ENCODE results near the gene METTL18. TPM values are rescaled to one million over a fixed set of nuclear protein-coding genes. Genes with fewer than 3 reads are reported as not detected.

The METTL18 gene
- polyA plus RNA-seq, 1 experiment: 1.4 TPM

DNA sequence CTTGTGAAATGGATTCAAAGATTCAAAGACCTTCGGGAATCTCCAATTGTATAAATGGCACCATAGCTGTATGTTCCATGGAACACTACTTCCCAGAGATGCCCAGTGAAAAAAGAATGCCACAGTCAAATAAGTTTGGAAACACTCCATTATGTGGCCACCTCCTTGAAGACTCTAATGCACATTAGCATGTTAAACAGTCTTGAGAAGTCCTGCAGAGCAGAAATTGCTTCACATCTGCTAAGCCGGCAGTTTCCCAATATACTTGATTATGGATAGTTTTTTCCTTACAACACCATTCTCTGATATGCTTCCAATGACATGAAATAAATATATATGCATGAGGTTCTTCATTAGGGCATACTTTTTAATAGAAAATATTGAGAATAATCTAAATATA, 48.2 kb downstream of the METTL18 start:
- H3K36me3 ChIP-seq (ENCODE audit: control insufficient read depth, insufficient read depth, low read length): no peaks in the 10 kb centered on the region
- CTCF ChIA-PET: no interaction called here
- TF ChIP-seq, protein P1, sequence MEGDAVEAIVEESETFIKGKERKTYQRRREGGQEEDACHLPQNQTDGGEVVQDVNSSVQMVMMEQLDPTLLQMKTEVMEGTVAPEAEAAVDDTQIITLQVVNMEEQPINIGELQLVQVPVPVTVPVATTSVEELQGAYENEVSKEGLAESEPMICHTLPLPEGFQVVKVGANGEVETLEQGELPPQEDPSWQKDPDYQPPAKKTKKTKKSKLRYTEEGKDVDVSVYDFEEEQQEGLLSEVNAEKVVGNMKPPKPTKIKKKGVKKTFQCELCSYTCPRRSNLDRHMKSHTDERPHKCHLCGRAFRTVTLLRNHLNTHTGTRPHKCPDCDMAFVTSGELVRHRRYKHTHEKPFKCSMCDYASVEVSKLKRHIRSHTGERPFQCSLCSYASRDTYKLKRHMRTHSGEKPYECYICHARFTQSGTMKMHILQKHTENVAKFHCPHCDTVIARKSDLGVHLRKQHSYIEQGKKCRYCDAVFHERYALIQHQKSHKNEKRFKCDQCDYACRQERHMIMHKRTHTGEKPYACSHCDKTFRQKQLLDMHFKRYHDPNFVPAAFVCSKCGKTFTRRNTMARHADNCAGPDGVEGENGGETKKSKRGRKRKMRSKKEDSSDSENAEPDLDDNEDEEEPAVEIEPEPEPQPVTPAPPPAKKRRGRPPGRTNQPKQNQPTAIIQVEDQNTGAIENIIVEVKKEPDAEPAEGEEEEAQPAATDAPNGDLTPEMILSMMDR (IDR thresholded peaks at IDR 0.05; ENCODE audit: insufficient read depth, low read depth, low read length): no peak
- H3K4me3 ChIP-seq (ENCODE audit: low read depth, low read length): no peak overlapping the region
- H3K27me3 ChIP-seq (ENCODE audit: control insufficient read depth, insufficient read depth, low read length): peaks cover 1% of the 10 kb centered on the region; the same call in 1 of the 2 replicates
- POLR2A ChIA-PET: no interaction called here
- no peak for DNase-seq (ENCODE audit: low read depth)

- no peak overlapping the region for H3K4me3 ChIP-seq (ENCODE audit: low read depth, low read length)
- H3K27me3 ChIP-seq (ENCODE audit: control insufficient read depth, insufficient read depth, low read length): peaks cover 1% of the 10 kb centered on the region; the same call in 1 of the 2 replicates
- ChIA-PET CTCF (no interaction called here), POLR2A (no interaction called here)
- no peaks in the 10 kb centered on the region for H3K36me3 ChIP-seq (ENCODE audit: control insufficient read depth, insufficient read depth, low read length)
- TF ChIP-seq, protein P1 (IDR thresholded peaks at IDR 0.05; ENCODE audit: insufficient read depth, low read depth, low read length): no peak
- DNase-seq (ENCODE audit: low read depth): no peak
Measured at GRCh38 chr1:169745015-169745861, 49.5 kb downstream of the METTL18 start.

Other genes with a start within 250 kb of the METTL18 start
- not detected in 2 replicates for gene F5, start 208.4 kb downstream of the METTL18 start, polyA plus RNA-seq (2011; rRNA removed)
- not detected in 2 replicates for gene SELP, start 164.8 kb downstream of the METTL18 start, polyA plus RNA-seq (2011; rRNA removed)
- 0.05 TPM in 1 of 2 replicates, not detected in the other for gene SELL, start 83.3 kb downstream of the METTL18 start, polyA plus RNA-seq (2011; rRNA removed)
- gene SELE, start 60.8 kb downstream of the METTL18 start, polyA plus RNA-seq (2011; rRNA removed): not detected in 2 replicates
- gene SCYL3, start 99.0 kb upstream of the METTL18 start, polyA plus RNA-seq (2011; rRNA removed): 6.1 and 9.3 TPM in 2 replicates